K562 (cell line): ENCODE results near the gene MLST8. TPM values are rescaled to one million over a fixed set of nuclear protein-coding genes. Genes with fewer than 3 reads are reported as not detected.

Experiments used
- CSDE1 ChIP-seq, 2 experiments: fragments of 450-650 bp; IDR thresholded peaks; 2 replicates each; pipeline ENCODE4 v1.6.1; 2016; ENCODE audit warnings: mild to moderate bottlenecking in 1 of 2
- NR4A1 ChIP-seq, 2 experiments: fragments of 250-450 bp in 1 of 2; fragments of 450-650 bp in 1 of 2; sonication (Bioruptor Pico) in 1 of 2; IDR thresholded peaks; 2 replicates each; pipeline versions ENCODE4 v1.4.0 to v1.6.1; 2016 to 2020; ENCODE audit warnings: mild to moderate bottlenecking in 2 of 2, missing compliant biosample characterization in 1 of 2, missing genetic modification characterization in 1 of 2, moderate library complexity in 1 of 2
- PATZ1 ChIP-seq: fragments of 250-450 bp; sonication (Bioruptor Pico); IDR thresholded peaks from 2 replicates; pipeline ENCODE4 v1.5.0; 2020; ENCODE audit warnings: mild to moderate bottlenecking, borderline replicate concordance
- SMAD2 ChIP-seq: fragments of 150-350 bp; IDR thresholded peaks from 2 replicates; pipeline ENCODE4 v1.6.1; 2014; ENCODE audit warnings: low read depth, mild to moderate bottlenecking, low read length
- TAF1 ChIP-seq: IDR thresholded peaks from 2 replicates; pipeline ENCODE4 v1.6.1; 2011; ENCODE audit warnings: mild to moderate bottlenecking, low read length, moderate library complexity; ENCODE audit not compliant: insufficient read depth, control insufficient read depth, severe bottlenecking; ENCODE audit errors: extremely low read depth
- ZBTB43 ChIP-seq: sonication (generic); formaldehyde crosslinking; IDR thresholded peaks from 2 replicates; pipeline ENCODE4 v1.8.0; 2023; ENCODE audit warnings: mild to moderate bottlenecking, missing genetic modification reagents
- polyA plus RNA-seq, 8 experiments: library from polyadenylated mRNA; depleted of rRNA in 4 of 8; stranded (reverse) in 5 of 8; unstranded in 3 of 8; fragments of >200 nt; fragmentation: Nextera tagmentation in 2 of 8; fragmentation: Illumina TruSeq in 1 of 8; extraction: Ambion mirVana in 2 of 8; extraction: Trizol in 1 of 8; gene quantifications; 2 replicates each; pipeline versions ENCODE4 v1.2.1 to v1.2.3, GENCODE V29; 2011 to 2014; ENCODE audit warnings: inconsistent platforms in 1 of 8, missing spikeins in 1 of 8
- total RNA-seq, 7 experiments: library from RNA; depleted of rRNA in 6 of 7; stranded (reverse); fragments of >200 nt in 6 of 7; fragmentation: Illumina TruSeq in 2 of 7; extraction: Trizol in 2 of 7; gene quantifications; 2 replicates each; pipeline versions ENCODE4 v1.2.1 to v1.2.3, GENCODE V29; 2011 to 2021; ENCODE audit warnings: low replicate concordance in 1 of 7

MLST8 gene
- total and polyA plus RNA-seq, 9 of the 15 experiments (the other 6 are each of a cell fraction or from before 2014, with no cell fraction given), result 1.5 to 116 (median 43.3) TPM

DNA sequence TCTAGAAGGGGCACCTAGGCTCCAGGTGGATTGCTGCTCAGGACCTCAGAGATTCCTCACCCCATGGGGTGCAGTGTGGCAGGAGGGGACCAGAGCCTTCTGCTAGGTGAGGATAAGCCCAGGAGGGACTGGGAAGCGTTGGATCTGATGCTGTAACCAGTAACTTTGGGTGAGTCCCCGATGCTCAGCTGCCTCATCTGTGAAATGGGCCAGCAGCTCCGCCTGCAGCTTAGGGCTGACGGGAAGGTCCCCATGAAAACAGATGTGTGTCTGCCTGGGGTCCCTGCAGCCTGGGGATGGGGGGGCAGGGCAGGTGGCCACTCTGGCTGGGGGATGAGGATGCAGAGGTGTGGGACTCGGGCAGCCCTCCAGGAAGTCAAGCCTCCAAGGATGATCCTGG, 6.2 kb upstream of the MLST8 start (continued):
- TF ChIP-seq ZBTB43 (CRISPR knock-in tag) (no peak), TAF1 (no peak), NR4A1 (CRISPR knock-in tag; IDR thresholded peaks at IDR 0.05) (no peak), NR4A1 (tag; IDR thresholded peaks at IDR 0.05) (no peak), SMAD2 (no peak), CSDE1 (IDR thresholded peaks at IDR 0.05) (no peak), PATZ1 (CRISPR knock-in tag) (no peak)
